CD8-positive, alpha-beta memory T cell (primary cell): ENCODE measurements around the gene CEP83. TPM values are rescaled to one million over a fixed set of nuclear protein-coding genes. Genes with fewer than 3 reads are reported as not detected.
"Not testable (repeated sequence)": the region's sequence is repeated elsewhere in the genome, so short reads cannot be mapped to it uniquely, and the experiment has no call there.

Experiments used
- CTCF ChIA-PET: fragments of 350-600 bp; sonication (Branson Sonifier 250); formaldehyde crosslinking; loops from one replicate; lab custom pipeline; 2021; ENCODE audit warnings: antibody characterized with exemption; lab: Charles Lee
- POLR2A ChIA-PET: fragments of 350-600 bp; sonication (Branson Sonifier 250); formaldehyde crosslinking; loops from one replicate; lab custom pipeline; 2021; ENCODE audit warnings: antibody characterized with exemption; lab: Charles Lee
- DNase-seq, 5 donors: peaks; one replicate each; pipeline versions ENCODE4 v3.0.0 to v3.0.0-alpha.2; 2020 to 2022; ENCODE audit warnings: mixed read lengths in 1 of 5
- H3K27ac ChIP-seq: one replicate; pipeline ENCODE4 v1.7.0; 2013; ENCODE audit warnings: low read depth, mild to moderate bottlenecking, low read length, moderate library complexity
- H3K27me3 ChIP-seq: 2 replicates; pipeline ENCODE4 v1.7.0; 2013; ENCODE audit warnings: low read length, mild to moderate bottlenecking; ENCODE audit not compliant: insufficient read depth, poor library complexity, severe bottlenecking
- H3K36me3 ChIP-seq: 2 replicates; pipeline ENCODE4 v1.7.0; 2013; ENCODE audit warnings: mild to moderate bottlenecking, low read length, moderate library complexity; ENCODE audit not compliant: insufficient read depth
- H3K4me1 ChIP-seq: 2 replicates; pipeline ENCODE4 v1.7.0; 2013; ENCODE audit warnings: mild to moderate bottlenecking, low read length, moderate library complexity; ENCODE audit not compliant: insufficient read depth
- H3K4me3 ChIP-seq: 2 replicates; pipeline ENCODE4 v1.7.0; 2013; ENCODE audit warnings: mild to moderate bottlenecking, low read length
- H3K9me3 ChIP-seq: 2 replicates; pipeline ENCODE4 v1.7.0; 2013; ENCODE audit warnings: mild to moderate bottlenecking, low read length
- H3K27ac Mint-ChIP-seq, 8 donors: one replicate each; pipeline ENCODE4 v1.8.0; 2020 to 2021; ENCODE audit warnings: mixed read lengths in 8 of 8, mild to moderate bottlenecking in 6 of 8, inconsistent platforms in 3 of 8, moderate library complexity in 3 of 8
- H3K27me3 Mint-ChIP-seq, 2 donors: one replicate each; pipeline ENCODE4 v1.8.0; 2020 to 2021; ENCODE audit warnings: mixed read lengths in 2 of 2, mild to moderate bottlenecking in 1 of 2, moderate library complexity in 1 of 2
- H3K36me3 Mint-ChIP-seq, 3 donors: one replicate each; pipeline ENCODE4 v1.8.0; 2020 to 2021; ENCODE audit warnings: mixed read lengths in 3 of 3, inconsistent platforms in 1 of 3, mild to moderate bottlenecking in 1 of 3
- H3K4me1 Mint-ChIP-seq, 3 donors: one replicate each; pipeline ENCODE4 v1.8.0; 2020 to 2021; ENCODE audit warnings: mixed read lengths in 3 of 3, inconsistent platforms in 1 of 3, mild to moderate bottlenecking in 1 of 3
- H3K4me3 Mint-ChIP-seq, 7 donors: one replicate each; pipeline ENCODE4 v1.8.0; 2020 to 2021; ENCODE audit warnings: mixed read lengths in 7 of 7, mild to moderate bottlenecking in 6 of 7, moderate library complexity in 4 of 7, inconsistent platforms in 2 of 7
- H3K9me3 Mint-ChIP-seq, 5 donors: one replicate each; pipeline ENCODE4 v1.8.0; 2020 to 2022; ENCODE audit warnings: mixed read lengths in 5 of 5, mild to moderate bottlenecking in 3 of 5, moderate library complexity in 2 of 5, inconsistent platforms in 1 of 5
- polyA plus RNA-seq: library from polyadenylated mRNA; unstranded; fragments of 300-500 nt; fragmentation: Illumina TruSeq; gene quantifications from one replicate; pipeline ENCODE4 v1.2.3, GENCODE V29; 2021
- total RNA-seq, 2 experiments: library from RNA; stranded (reverse); gene quantifications; one replicate each; pipeline ENCODE4 v1.2.3, GENCODE V29; 2021

Gene CEP83
- total and polyA plus RNA-seq, 3 experiments from 2014 or later: 5.2 to 25.8 (median 25.7) TPM

GRCh38 chr12:94429633-94430032, 30.0 kb downstream of the CEP83 start:
- no peak for DNase-seq
- no peak overlapping the region for H3K27ac Mint-ChIP-seq
- H3K9me3 Mint-ChIP-seq: peaks cover 7 to 26% (median 19%) of the 10 kb centered on the region in 5 donors
- Histone ChIP-seq H3K4me3 (no peak overlapping the region), H3K27me3 (no peaks in the 10 kb centered on the region), H3K9me3 (peaks cover 5% of the 10 kb centered on the region), H3K36me3 (no peaks in the 10 kb centered on the region), H3K4me1 (no peaks in the 10 kb centered on the region), H3K27ac (no peak overlapping the region)
- peaks cover 0 to 2% of the 10 kb centered on the region in 2 donors for H3K27me3 Mint-ChIP-seq
- H3K4me1 Mint-ChIP-seq: peaks cover 1 to 7% (median 2%) of the 10 kb centered on the region in 3 donors
- peaks cover 8 to 38% (median 21%) of the 10 kb centered on the region in 3 donors for H3K36me3 Mint-ChIP-seq
- POLR2A ChIA-PET: no interaction called here
- CTCF ChIA-PET: no interaction called here
- no peak overlapping the region for H3K4me3 Mint-ChIP-seq

- no peak overlapping the region for H3K27ac ChIP-seq
- no peaks in the 10 kb centered on the region for H3K27me3 ChIP-seq
- H3K27me3 Mint-ChIP-seq: peaks cover 0 to 2% of the 10 kb centered on the region in 2 donors
- H3K4me1 ChIP-seq: no peaks in the 10 kb centered on the region
- peaks cover 8 to 42% (median 24%) of the 10 kb centered on the region in 3 donors for H3K36me3 Mint-ChIP-seq
- H3K9me3 Mint-ChIP-seq: peaks cover 7 to 31% (median 21%) of the 10 kb centered on the region in 5 donors
- H3K36me3 ChIP-seq: no peaks in the 10 kb centered on the region
- CTCF ChIA-PET: no interaction called here
- H3K27ac Mint-ChIP-seq: no peak overlapping the region
- H3K4me3 ChIP-seq: no peak overlapping the region
- peaks cover 5% of the 10 kb centered on the region for H3K9me3 ChIP-seq
- H3K4me1 Mint-ChIP-seq: peaks cover 1 to 7% (median 2%) of the 10 kb centered on the region in 3 donors
- no peak overlapping the region for H3K4me3 Mint-ChIP-seq
- no peak for DNase-seq
- POLR2A ChIA-PET: no interaction called here
Observed at GRCh38 chr12:94429191-94429590, 30.5 kb downstream of the CEP83 start.

- H3K9me3 Mint-ChIP-seq: peaks cover 7 to 43% (median 33%) of the 10 kb centered on the region in 5 donors
- CTCF ChIA-PET: interaction anchor here (1.0 kb wide), 1 partner anchor 32 kb away, joined by 3 read pairs; the partner anchor contains the start of gene CEP83
- Histone ChIP-seq H3K4me3 (no peak overlapping the region), H3K27ac (no peak overlapping the region), H3K27me3 (no peaks in the 10 kb centered on the region), H3K4me1 (no peaks in the 10 kb centered on the region), H3K36me3 (no peaks in the 10 kb centered on the region), H3K9me3 (peaks cover 6% of the 10 kb centered on the region)
- H3K4me3 Mint-ChIP-seq: no peak overlapping the region
- POLR2A ChIA-PET: no interaction called here
- no peak overlapping the region for H3K27ac Mint-ChIP-seq
- H3K27me3 Mint-ChIP-seq: peaks cover 0 to 2% of the 10 kb centered on the region in 2 donors
- DNase-seq: no peak
- H3K36me3 Mint-ChIP-seq: peaks cover 4 to 52% (median 25%) of the 10 kb centered on the region in 3 donors
- H3K4me1 Mint-ChIP-seq: peaks cover 1 to 7% (median 2%) of the 10 kb centered on the region in 3 donors
Observed at GRCh38 chr12:94427501-94428381, 31.9 kb downstream of the CEP83 start.

- ChIA-PET POLR2A (no interaction called here), CTCF (interaction anchor here (0.7 kb wide), 1 partner anchor 13 kb away, joined by 3 read pairs; no protein-coding TSS in a partner anchor)
- Histone ChIP-seq H3K27ac (no peak overlapping the region), H3K36me3 (no peaks in the 10 kb centered on the region), H3K4me3 (no peak overlapping the region), H3K27me3 (no peaks in the 10 kb centered on the region), H3K4me1 (no peaks in the 10 kb centered on the region), H3K9me3 (peaks cover 18% of the 10 kb centered on the region)
- Mint-ChIP-seq H3K27me3 (peaks cover 0 to 2% of the 10 kb centered on the region in 2 donors), H3K9me3 (peaks cover 13 to 51% (median 40%) of the 10 kb centered on the region in 5 donors), H3K36me3 (peaks cover 2 to 54% (median 22%) of the 10 kb centered on the region in 3 donors), H3K27ac (no peak overlapping the region), H3K4me3 (no peak overlapping the region), H3K4me1 (peaks cover 1 to 7% (median 2%) of the 10 kb centered on the region in 3 donors)
- no peak for DNase-seq
Observed at GRCh38 chr12:94426049-94426448, 33.6 kb downstream of the CEP83 start.

GRCh38 chr12:94424830-94425229, 34.8 kb downstream of the CEP83 start:
- Mint-ChIP-seq H3K36me3 (peaks cover 2 to 42% (median 19%) of the 10 kb centered on the region in 3 donors), H3K9me3 (peaks cover 8 to 43% (median 28%) of the 10 kb centered on the region in 5 donors)
- H3K4me3 ChIP-seq, H3K4me1 ChIP-seq, H3K36me3 ChIP-seq, H3K4me3 Mint-ChIP-seq, H3K27ac ChIP-seq, H3K4me1 Mint-ChIP-seq, CTCF ChIA-PET, H3K27me3 ChIP-seq, H3K27ac Mint-ChIP-seq, DNase-seq, POLR2A ChIA-PET, H3K27me3 Mint-ChIP-seq: not testable (repeated sequence)
- peaks cover 13% of the 10 kb centered on the region for H3K9me3 ChIP-seq

- H3K27ac Mint-ChIP-seq: no peak overlapping the region
- H3K9me3 ChIP-seq: peaks cover 13% of the 10 kb centered on the region
- no peak overlapping the region for H3K4me3 ChIP-seq
- no peaks in the 10 kb centered on the region for H3K27me3 Mint-ChIP-seq
- no peak overlapping the region for H3K4me3 Mint-ChIP-seq
- H3K27ac ChIP-seq: no peak overlapping the region
- H3K36me3 Mint-ChIP-seq: peaks cover 9 to 52% (median 21%) of the 10 kb centered on the region in 3 donors
- ChIA-PET CTCF (no interaction called here), POLR2A (no interaction called here)
- no peaks in the 10 kb centered on the region for H3K4me1 Mint-ChIP-seq
- no peaks in the 10 kb centered on the region for H3K27me3 ChIP-seq
- no peaks in the 10 kb centered on the region for H3K36me3 ChIP-seq
- H3K9me3 Mint-ChIP-seq: peaks cover 20 to 53% (median 42%) of the 10 kb centered on the region in 5 donors
- no peaks in the 10 kb centered on the region for H3K4me1 ChIP-seq
- DNase-seq: no peak
Observed at GRCh38 chr12:94421868-94422740, 37.6 kb downstream of the CEP83 start.

GRCh38 chr12:94418517-94418916, 41.1 kb downstream of the CEP83 start:
- Mint-ChIP-seq H3K9me3 (peaks cover 20 to 50% (median 35%) of the 10 kb centered on the region in 5 donors), H3K27me3 (no peaks in the 10 kb centered on the region), H3K4me1 (no peaks in the 10 kb centered on the region), H3K4me3 (no peak overlapping the region), H3K27ac (no peak overlapping the region), H3K36me3 (peaks cover 9 to 35% (median 10%) of the 10 kb centered on the region in 3 donors)
- Histone ChIP-seq H3K4me1 (no peaks in the 10 kb centered on the region), H3K27ac (no peak overlapping the region), H3K36me3 (no peaks in the 10 kb centered on the region), H3K4me3 (no peak overlapping the region), H3K27me3 (no peaks in the 10 kb centered on the region), H3K9me3 (peaks cover 13% of the 10 kb centered on the region)
- ChIA-PET POLR2A (no interaction called here), CTCF (no interaction called here)
- no peak for DNase-seq
